H9 (cell line): Measurements from ENCODE around the gene RASA2. TPM values are rescaled to one million over a fixed set of nuclear protein-coding genes. Genes with fewer than 3 reads are reported as not detected.

ENCODE experiments used
- DNase-seq: peaks from one replicate; pipeline ENCODE4 v3.0.0-alpha.2; 2017
- H2AFZ ChIP-seq: one replicate; pipeline ENCODE4 v1.6.1; 2013; ENCODE audit warnings: mild to moderate bottlenecking, low read length, control low read depth, moderate library complexity
- H2AK5ac ChIP-seq: 2 replicates; pipeline ENCODE4 v1.6.1; 2013; ENCODE audit warnings: low read length, control low read depth, mixed read lengths; ENCODE audit not compliant: insufficient read length
- H2BK120ac ChIP-seq: one replicate; pipeline ENCODE4 v1.6.1; 2013; ENCODE audit warnings: low read depth, mild to moderate bottlenecking, low read length, control low read depth, inconsistent platforms; ENCODE audit not compliant: poor library complexity, severe bottlenecking
- H2BK12ac ChIP-seq: 2 replicates; pipeline ENCODE4 v1.6.1; 2013; ENCODE audit warnings: low read length, control low read depth, mixed read lengths, low read depth; ENCODE audit not compliant: insufficient read length
- H2BK15ac ChIP-seq: 2 replicates; pipeline ENCODE4 v1.6.1; 2013; ENCODE audit warnings: low read depth, low read length, control low read depth
- H2BK20ac ChIP-seq: one replicate; pipeline ENCODE4 v1.6.1; 2013; ENCODE audit warnings: low read depth, mild to moderate bottlenecking, low read length, control low read depth, inconsistent platforms; ENCODE audit not compliant: poor library complexity, severe bottlenecking
- H2BK5ac ChIP-seq: 2 replicates; pipeline ENCODE4 v1.6.1; 2013; ENCODE audit warnings: low read length, control low read depth, mixed read lengths; ENCODE audit not compliant: insufficient read length
- H3K14ac ChIP-seq: 2 replicates; pipeline ENCODE4 v1.6.1; 2013; ENCODE audit warnings: low read length, control low read depth; ENCODE audit not compliant: insufficient read depth
- H3K18ac ChIP-seq: 2 replicates; pipeline ENCODE4 v1.6.1; 2013; ENCODE audit warnings: low read depth, mild to moderate bottlenecking, mixed read lengths, low read length, control low read depth; ENCODE audit not compliant: insufficient read length
- H3K23ac ChIP-seq: 2 replicates; pipeline ENCODE4 v1.6.1; 2013; ENCODE audit warnings: low read length, control low read depth, mixed read lengths, low read depth; ENCODE audit not compliant: insufficient read length
- H3K23me2 ChIP-seq: 2 replicates; pipeline ENCODE4 v1.6.1; 2013; ENCODE audit warnings: low read depth, mild to moderate bottlenecking, mixed read lengths, low read length, control low read depth; ENCODE audit not compliant: insufficient read length, poor library complexity, severe bottlenecking
- H3K27ac ChIP-seq: 2 replicates; pipeline ENCODE4 v1.5.1; 2013; ENCODE audit warnings: low read length, control low read depth, mixed read lengths, low read depth; ENCODE audit not compliant: insufficient read length
- H3K27me3 ChIP-seq: 2 replicates; pipeline ENCODE4 v1.6.1; 2013; ENCODE audit warnings: low read length, control low read depth, inconsistent platforms; ENCODE audit not compliant: insufficient read depth
- H3K4ac ChIP-seq: 2 replicates; pipeline ENCODE4 v1.6.1; 2013; ENCODE audit warnings: low read depth, mild to moderate bottlenecking, control low read depth, inconsistent platforms, low read length, moderate library complexity
- H3K4me1 ChIP-seq: 2 replicates; pipeline ENCODE4 v1.6.1; 2013; ENCODE audit warnings: low read length, control low read depth, inconsistent platforms; ENCODE audit not compliant: insufficient read depth
- H3K4me2 ChIP-seq: 2 replicates; pipeline ENCODE4 v1.6.1; 2013; ENCODE audit warnings: low read length, control low read depth, mixed read lengths; ENCODE audit not compliant: insufficient read length, insufficient read depth
- H3K56ac ChIP-seq: 2 replicates; pipeline ENCODE4 v1.6.1; 2013; ENCODE audit warnings: low read depth, mild to moderate bottlenecking, mixed read lengths, low read length, control low read depth; ENCODE audit not compliant: insufficient read length
- H3K79me1 ChIP-seq: 2 replicates; pipeline ENCODE4 v1.6.1; 2013; ENCODE audit warnings: low read depth, mild to moderate bottlenecking, moderate library complexity, low read length, control low read depth, inconsistent platforms; ENCODE audit not compliant: insufficient read depth, poor library complexity, severe bottlenecking
- H3K79me2 ChIP-seq: 2 replicates; pipeline ENCODE4 v1.6.1; 2013; ENCODE audit warnings: low read length, control low read depth, inconsistent platforms; ENCODE audit not compliant: insufficient read depth
- H3K9ac ChIP-seq: 2 replicates; pipeline ENCODE4 v1.6.1; 2013; ENCODE audit warnings: low read length, control low read depth, mixed read lengths; ENCODE audit not compliant: insufficient read length; ENCODE audit errors: extremely low read depth
- H3K9me3 ChIP-seq: one replicate; pipeline ENCODE4 v1.6.1; 2013; ENCODE audit warnings: low read depth, low read length, inconsistent platforms; ENCODE audit not compliant: control insufficient read depth
- H3T11ph ChIP-seq: one replicate; pipeline ENCODE4 v1.6.1; 2013; ENCODE audit warnings: mild to moderate bottlenecking, low read length, control low read depth, inconsistent platforms
- H4K20me1 ChIP-seq: one replicate; pipeline ENCODE4 v1.6.1; 2013; ENCODE audit not compliant: control insufficient read depth, insufficient read length, insufficient read depth
- H4K5ac ChIP-seq: 2 replicates; pipeline ENCODE4 v1.6.1; 2013; ENCODE audit warnings: low read depth, mild to moderate bottlenecking, mixed read lengths, low read length, control low read depth; ENCODE audit not compliant: insufficient read length
- H4K8ac ChIP-seq: replicated peaks from 2 replicates; pipeline ENCODE4 v1.6.1; 2013; ENCODE audit warnings: low read length, control low read depth, mixed read lengths, low read depth; ENCODE audit not compliant: insufficient read length
- H4K91ac ChIP-seq: 2 replicates; pipeline ENCODE4 v1.6.1; 2013; ENCODE audit warnings: low read depth, mild to moderate bottlenecking, moderate library complexity, mixed read lengths, low read length, control low read depth; ENCODE audit not compliant: insufficient read length
- H3K27ac Mint-ChIP-seq, 3 experiments: 2 replicates in 2 of 3; 3 replicates in 1 of 3; pipeline ENCODE4 v1.8.0; 2020 to 2021; ENCODE audit warnings: mixed read lengths in 3 of 3, mild to moderate bottlenecking in 1 of 3, moderate library complexity in 1 of 3
- H3K27me3 Mint-ChIP-seq: 2 replicates; pipeline ENCODE4 v1.8.0; 2021; ENCODE audit warnings: low read depth, mild to moderate bottlenecking, moderate library complexity, mixed read lengths
- H3K36me3 Mint-ChIP-seq, 3 experiments: 2 replicates in 2 of 3; 3 replicates in 1 of 3; pipeline ENCODE4 v1.8.0; 2020 to 2021; ENCODE audit warnings: low read depth in 3 of 3, mixed read lengths in 3 of 3; ENCODE audit not compliant: insufficient read depth in 1 of 3
- H3K4me1 Mint-ChIP-seq, 2 experiments: 2 replicates each; pipeline ENCODE4 v1.8.0; 2020; ENCODE audit warnings: mixed read lengths in 2 of 2
- H3K4me3 Mint-ChIP-seq, 2 experiments: 2 replicates in 1 of 2; 3 replicates in 1 of 2; pipeline ENCODE4 v1.8.0; 2020 to 2021; ENCODE audit warnings: mild to moderate bottlenecking in 2 of 2, mixed read lengths in 2 of 2, moderate library complexity in 1 of 2
- H3K9me3 Mint-ChIP-seq, 2 experiments: 2 replicates in 1 of 2; 3 replicates in 1 of 2; pipeline ENCODE4 v1.8.0; 2020; ENCODE audit warnings: mild to moderate bottlenecking in 2 of 2, mixed read lengths in 2 of 2, moderate library complexity in 1 of 2
- CTCF ChIP-seq: fragments of 200-600 bp; sonication (generic); conservative IDR thresholded peaks from 3 replicates; pipeline ENCODE4 v1.8.0; 2021; ENCODE audit warnings: antibody characterized with exemption, mild to moderate bottlenecking
- WGBS: extraction: QIAGEN DNeasy Blood & Tissue Kit; methylation state at CpG from one replicate; pipeline ENCODE4 v1.1.7; 2013; ENCODE audit warnings: missing lambda C conversion rate, low lambda C conversion rate, mixed read lengths; ENCODE audit not compliant: insufficient read length; ENCODE audit errors: extremely low coverage; 5-methylcytosine and 5-hydroxymethylcytosine counted together
- total RNA-seq: library from RNA; stranded (reverse); gene quantifications from 2 replicates; pipeline ENCODE4 v1.2.1, GENCODE V29; 2021

RASA2 gene
- total RNA-seq, 1 experiment from 2014 or later: 24.4 TPM

GRCh38 chr3:141603473-141604035, 116.7 kb downstream of the RASA2 start:
- no peak overlapping the region for H4K91ac ChIP-seq
- no peak overlapping the region for H3K4me2 ChIP-seq
- Mint-ChIP-seq H3K4me1 (no peaks in the 10 kb centered on the region; a peak in 1 of 4 replicates), H3K9me3 (peaks cover 12 to 17% of the 10 kb centered on the region in 2 experiments; a peak in 4 of 5 replicates), H3K27ac (no peak overlapping the region), H3K4me3 (no peak overlapping the region), H3K27me3 (no peaks in the 10 kb centered on the region), H3K36me3 (peaks cover 18 to 26% (median 21%) of the 10 kb centered on the region in 3 experiments)
- H3K4ac ChIP-seq: no peak overlapping the region
- H4K5ac ChIP-seq: no peak overlapping the region
- no peak overlapping the region for H2AFZ ChIP-seq
- no peak overlapping the region for H3K23ac ChIP-seq
- H2BK120ac ChIP-seq: no peak overlapping the region
- H3K79me1 ChIP-seq: no peaks in the 10 kb centered on the region
- no peak overlapping the region for H2BK5ac ChIP-seq
- no peaks in the 10 kb centered on the region for H3K27me3 ChIP-seq
- no peak overlapping the region for H2BK15ac ChIP-seq
- H2BK12ac ChIP-seq: no peak overlapping the region
- WGBS: no CpG with 5 or more reads among the region's 3 CpGs
- no peak for TF ChIP-seq CTCF
- no peak overlapping the region for H2AK5ac ChIP-seq
- no peaks in the 10 kb centered on the region for H3K4me1 ChIP-seq
- no peak for DNase-seq
- H4K8ac ChIP-seq: no peak overlapping the region
- no peak overlapping the region for H3K18ac ChIP-seq
- no peak overlapping the region for H3K56ac ChIP-seq
- H3K14ac ChIP-seq: no peak overlapping the region
- no peaks in the 10 kb centered on the region for H3K79me2 ChIP-seq
- no peak overlapping the region for H3K9ac ChIP-seq
- H3K27ac ChIP-seq: no peak overlapping the region
- H2BK20ac ChIP-seq: no peak overlapping the region
- no peaks in the 10 kb centered on the region for H3K9me3 ChIP-seq
- no peaks in the 10 kb centered on the region for H4K20me1 ChIP-seq
- no peak overlapping the region for H3T11ph ChIP-seq
- H3K23me2 ChIP-seq: no peaks in the 10 kb centered on the region
